NCI-H2227 (cell line): ENCODE data around the gene OR6C3.
"Not testable (repeated sequence)": the region's sequence is repeated elsewhere in the genome, so short reads cannot be mapped to it uniquely, and the experiment has no call there.

Experiments
- DNase-seq: peaks from one replicate; lab custom pipeline; 2025; ENCODE audit not compliant: unreplicated experiment; lab: John Stamatoyannopoulos, UW

OR6C3 gene

DNA sequence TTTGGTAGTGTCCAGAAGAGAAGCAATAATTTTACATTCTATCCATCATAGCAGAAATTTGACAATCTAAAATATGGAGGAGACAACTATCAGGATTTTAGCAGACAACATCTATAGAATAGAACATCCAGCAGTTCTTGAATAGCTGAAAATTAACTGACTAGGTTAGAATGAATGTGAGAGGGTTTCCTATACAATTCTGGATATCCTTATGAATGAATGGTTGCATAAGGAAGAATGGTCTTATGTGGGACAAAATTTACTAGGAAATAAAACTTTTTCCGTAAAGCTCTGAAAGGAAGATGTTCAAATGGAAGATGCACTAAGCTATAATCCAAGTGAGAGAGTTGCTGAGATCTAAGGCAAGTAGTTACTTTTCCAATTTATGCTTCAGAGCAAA is at the start of gene OR6C3:
Gene OR6C3, plus strand, starts transcription at position 301 of the 400 bp plus-strand sequence. CDS start 955 bp downstream, outside the sequence.
- no peak for DNase-seq

DNA sequence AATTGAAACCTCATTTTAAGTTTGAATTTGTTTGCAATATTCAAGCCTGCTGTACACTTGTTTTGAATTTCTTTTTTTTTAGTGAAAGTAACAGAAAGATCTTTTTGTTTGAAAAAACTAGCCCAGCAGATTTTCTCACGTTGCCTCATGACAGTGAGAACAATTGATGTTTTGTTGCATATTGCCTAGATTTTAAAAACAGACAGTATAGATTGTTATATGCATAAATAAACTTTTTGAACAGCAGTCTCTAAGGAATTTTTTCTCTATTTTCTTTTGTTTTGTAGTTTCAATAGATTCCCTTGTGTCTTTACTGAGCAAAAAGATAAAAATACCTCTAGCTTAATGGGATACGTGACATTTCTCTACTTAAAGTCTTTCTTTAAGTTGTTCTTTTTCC is 49.6 kb upstream of the OR6C3 start:
- DNase-seq: no peak

DNA sequence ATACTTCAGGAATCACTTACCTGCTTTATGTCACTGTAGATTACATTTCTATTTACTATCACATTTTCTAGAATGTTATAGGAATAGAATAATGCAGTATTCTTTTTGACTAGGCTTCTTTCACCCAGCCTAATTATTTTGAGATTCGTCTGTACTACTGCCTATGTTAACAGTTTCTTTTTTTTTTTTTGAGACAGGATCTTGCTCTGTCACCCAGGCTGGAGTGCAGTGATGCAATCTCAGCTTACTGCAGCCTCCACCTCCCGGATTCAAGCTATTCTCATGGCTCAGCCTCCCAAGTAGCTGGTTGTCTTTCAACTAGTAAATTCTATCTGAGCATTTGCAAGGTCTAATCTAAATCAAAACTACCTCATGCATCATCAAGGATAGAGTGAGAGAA is 40.5 kb upstream of the OR6C3 start:
- no peak for DNase-seq

DNA sequence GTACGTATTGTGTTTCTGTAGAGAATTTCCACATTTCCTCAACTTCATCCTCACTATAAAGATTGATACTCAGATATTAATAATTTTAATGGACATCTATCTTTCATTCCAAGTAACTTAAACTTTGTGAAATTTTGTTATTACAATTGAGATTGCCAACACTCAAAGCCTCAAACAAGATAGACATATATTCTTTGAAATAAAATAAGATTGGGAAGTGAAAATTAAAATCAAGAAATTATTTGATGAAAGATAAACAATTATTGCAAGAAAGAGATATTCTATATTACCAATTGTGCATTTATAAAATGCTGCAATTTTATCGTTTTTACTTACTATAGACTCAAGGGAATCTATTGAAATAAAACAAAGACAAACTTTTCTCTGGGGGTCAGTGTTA is 34.1 kb upstream of the OR6C3 start, which contains the start of gene OR6C6:
Gene OR6C6, minus strand, starts transcription at position 101 of the 400 bp plus-strand sequence. CDS start 1,337 bp downstream, outside the sequence.
- DNase-seq: no peak

DNA sequence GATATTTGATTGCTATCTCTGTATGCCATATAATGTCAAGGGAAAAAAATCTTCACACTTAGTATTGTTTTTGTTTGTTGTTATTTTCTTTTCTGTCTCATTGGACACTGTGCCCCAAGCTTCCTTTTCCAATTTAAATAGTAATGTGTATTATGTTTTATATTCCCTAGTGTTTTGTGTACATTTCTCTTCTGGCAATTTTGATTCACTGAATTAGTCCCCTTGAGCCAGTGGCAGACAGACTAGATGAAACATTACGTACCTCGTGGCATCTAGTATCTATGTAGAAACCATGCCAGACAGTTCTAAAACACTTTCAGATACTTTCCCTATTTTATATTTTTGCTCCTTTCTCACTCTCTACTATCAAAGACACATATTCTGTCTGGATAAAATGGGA is 16.5 kb upstream of the OR6C3 start, which contains the start of gene OR6C1:
Gene OR6C1, plus strand, starts transcription at position 301 of the 400 bp plus-strand sequence. CDS start 6,257 bp downstream, outside the sequence.
- no peak for DNase-seq

DNA sequence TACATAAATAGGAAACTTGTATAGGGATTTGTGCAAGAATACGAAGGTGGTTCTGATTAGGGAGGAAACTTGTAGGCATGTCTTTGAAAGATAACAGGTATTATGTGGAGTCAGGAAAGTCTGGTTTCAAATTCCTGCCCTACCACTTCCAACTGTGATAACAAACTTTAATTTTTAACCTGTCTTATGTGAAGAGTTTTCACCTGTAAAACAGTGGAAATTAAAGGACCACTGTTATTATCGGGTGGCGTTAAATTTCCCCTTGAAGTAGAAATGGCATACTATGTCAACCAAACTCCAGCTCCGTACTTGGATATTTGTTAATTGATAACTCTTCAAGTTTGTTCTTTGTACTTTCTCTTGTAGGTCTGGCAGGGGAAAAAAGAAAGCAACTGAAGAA is 10.3 kb upstream of the OR6C3 start:
- no peak for DNase-seq

DNA sequence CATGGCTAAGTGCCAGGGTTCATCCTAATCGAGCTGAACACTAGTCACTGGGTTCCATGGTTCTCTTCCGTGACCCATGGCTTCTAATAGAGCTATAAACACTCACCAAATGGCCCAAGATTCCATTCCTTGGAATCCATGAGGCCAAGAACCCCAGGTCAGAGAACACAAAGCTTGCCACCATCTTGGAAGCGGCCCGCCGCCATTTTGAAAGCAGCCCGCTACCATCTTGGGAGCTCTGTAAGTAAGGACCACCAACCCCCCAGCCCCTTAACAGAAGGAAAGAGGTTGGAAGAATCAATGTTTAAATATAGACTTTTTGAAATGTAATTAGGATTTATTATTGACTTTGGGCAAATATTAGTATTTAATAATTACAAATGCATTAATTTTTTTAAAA is 4.7 kb upstream of the OR6C3 start:
- peak; percentile 1 for DNase-seq

DNA sequence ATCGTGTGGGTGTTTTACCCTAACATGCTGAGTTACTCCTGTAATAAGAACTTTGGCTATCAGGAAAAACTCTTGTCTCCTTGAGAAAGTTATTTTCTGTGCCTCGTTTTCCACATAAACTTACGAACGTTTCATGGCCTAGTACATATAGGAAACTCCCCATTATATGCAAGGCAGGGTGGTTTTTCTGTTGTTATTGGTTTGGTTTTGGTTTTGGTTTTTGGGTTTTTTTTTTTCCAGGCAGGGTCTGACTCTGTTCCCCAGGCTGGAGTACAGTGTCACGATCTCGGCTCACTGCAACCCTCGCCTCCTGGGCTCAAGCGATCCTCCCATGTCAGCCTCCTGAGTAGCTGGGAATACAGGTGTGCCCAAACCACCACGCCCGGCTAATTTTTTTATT is 5.5 kb downstream of the OR6C3 start:
- no peak for DNase-seq

DNA sequence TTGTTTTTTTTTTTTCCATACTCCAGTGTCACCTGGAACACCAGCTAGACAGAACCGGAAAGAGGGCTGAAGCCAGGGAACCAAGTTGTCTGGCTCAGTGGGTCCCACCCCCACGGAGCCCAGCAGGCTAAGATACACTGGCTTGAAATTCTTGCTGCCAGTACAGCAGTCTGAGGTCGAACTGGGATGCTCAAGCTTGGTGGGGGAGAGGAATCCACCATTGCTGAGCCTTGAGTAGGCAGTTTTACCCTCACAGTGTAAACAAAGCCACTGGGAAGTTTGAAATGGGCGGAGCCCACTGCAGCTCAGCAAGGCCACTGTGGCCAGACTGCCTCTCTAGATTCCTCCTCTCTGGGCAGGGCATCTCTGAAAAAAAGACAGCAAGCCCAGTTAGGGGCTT is 24.8 kb downstream of the OR6C3 start:
- DNase-seq: not testable (repeated sequence)

DNA sequence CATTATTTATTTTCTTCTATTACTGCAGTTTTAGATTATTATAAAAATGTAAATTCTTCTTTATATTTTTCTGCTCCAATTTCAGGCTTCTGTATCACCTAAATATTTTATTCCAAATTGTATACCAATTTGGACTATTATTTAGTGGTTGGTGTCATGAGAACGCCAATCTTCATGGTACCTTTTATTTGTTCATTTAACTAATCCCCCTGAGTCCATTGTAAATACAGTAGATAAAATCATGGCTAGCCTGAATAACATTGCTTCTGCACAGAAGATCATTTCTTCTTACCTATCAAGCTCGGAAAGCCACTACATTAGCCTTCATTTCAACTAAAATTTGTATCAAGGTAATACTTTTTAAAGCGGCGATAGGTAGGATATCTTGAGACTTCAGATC is 32.1 kb downstream of the OR6C3 start, which contains the start of gene OR6C75:
Gene OR6C75, plus strand, starts transcription at position 301 of the 400 bp plus-strand sequence. CDS start 2,136 bp downstream, outside the sequence.
- DNase-seq: no peak

DNA sequence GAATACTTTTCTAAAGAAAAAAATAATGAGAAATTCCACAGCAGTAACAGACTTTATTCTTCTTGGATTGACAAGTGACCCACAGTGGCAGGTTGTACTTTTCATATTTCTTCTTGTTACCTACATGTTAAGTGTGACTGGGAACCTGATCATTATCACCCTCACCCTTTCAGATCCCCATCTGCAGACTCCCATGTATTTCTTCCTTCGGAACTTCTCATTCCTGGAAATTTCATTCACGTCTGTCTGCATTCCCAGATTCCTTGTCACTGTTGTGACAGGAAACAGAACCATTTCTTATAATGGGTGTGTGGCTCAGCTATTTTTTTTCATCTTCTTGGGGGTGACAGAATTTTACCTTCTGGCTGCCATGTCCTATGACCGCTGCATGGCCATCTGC is 34.5 kb downstream of the OR6C3 start:
- no peak for DNase-seq

DNA sequence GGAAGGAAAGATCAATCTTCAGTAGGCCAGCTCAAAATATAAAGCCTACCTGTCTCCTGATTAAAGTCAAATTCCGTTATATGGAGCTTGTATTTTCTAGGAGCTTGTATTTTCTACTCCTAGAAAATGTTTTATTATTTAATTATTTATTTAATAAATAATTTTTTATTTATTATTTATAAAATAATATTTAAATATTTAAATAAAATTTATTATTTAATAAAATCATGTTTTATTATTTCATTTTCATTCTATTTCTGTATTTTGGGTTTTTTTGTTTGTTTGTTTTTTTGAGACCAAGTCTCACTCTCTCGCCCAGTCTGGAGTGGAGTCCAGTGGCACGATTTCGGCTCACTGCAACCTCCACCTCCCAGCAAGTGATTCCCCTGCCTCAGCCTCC is 42.0 kb downstream of the OR6C3 start:
- no peak for DNase-seq
